Right lobe of liver (tissue), 6 donors: ENCODE data around the gene BACH2. TPM values are rescaled to one million over a fixed set of nuclear protein-coding genes. Genes with fewer than 3 reads are reported as not detected.

Experiments
- ATAC-seq, 4 donors: fragments of 200-7000 bp; cut with Tn5 transposase; one replicate each; pipeline ENCODE4 v1.9.1; 2020; ENCODE audit warnings: mild to moderate bottlenecking in 4 of 4, moderate library complexity in 4 of 4
- DNase-seq, 3 donors: peaks; one replicate each; pipeline ENCODE4 v3.0.0-alpha.2; 2020
- H3K27ac ChIP-seq, 3 donors: fragments of 200-600 bp; one replicate each; pipeline ENCODE4 v1.8.0; 2022
- H3K27me3 ChIP-seq, 2 donors: fragments of 200-600 bp; one replicate each; pipeline ENCODE4 v1.8.0; 2022
- H3K36me3 ChIP-seq, 4 donors: fragments of 200-600 bp; sonication (generic) in 1 of 4; one replicate each; pipeline versions ENCODE4 v1.5.1 to v1.8.0; 2017 to 2022; ENCODE audit warnings: control low read depth in 1 of 4
- H3K4me1 ChIP-seq, 4 donors: fragments of 200-600 bp; sonication (generic) in 1 of 4; one replicate each; pipeline versions ENCODE4 v1.5.1 to v1.8.0; 2017 to 2022; ENCODE audit warnings: control low read depth in 1 of 4
- H3K4me3 ChIP-seq, 3 donors: fragments of 200-600 bp; one replicate each; pipeline ENCODE4 v1.8.0; 2022
- H3K9me3 ChIP-seq, 4 donors: fragments of 200-600 bp; sonication (generic) in 1 of 4; one replicate each; pipeline versions ENCODE4 v1.5.1 to v1.8.0; 2017 to 2022; ENCODE audit warnings: control low read depth in 1 of 4
- POLR2A ChIP-seq: fragments of 450-650 bp; IDR thresholded peaks from one replicate; pipeline ENCODE4 v1.6.1; 2017; ENCODE audit warnings: antibody characterized with exemption, mild to moderate bottlenecking
- WGBS: methylation state at CpG from one replicate; pipeline ENCODE4 v1.1.6; 2018; ENCODE audit warnings: low coverage, low lambda C conversion rate; ENCODE audit not compliant: insufficient coverage; ENCODE audit errors: missing lambda C conversion rate; 5-methylcytosine and 5-hydroxymethylcytosine counted together
- intact Hi-C, 2 donors: fragments of 100-400 bp; cut with DNase I; formaldehyde crosslinking; loops; one replicate each; pipeline versions ENCODE4 v1.11.2 to v1.14.1; 2022
- total RNA-seq, 6 experiments: library from RNA; depleted of rRNA in 2 of 6; stranded (reverse); fragments of >200 nt in 2 of 6; fragmentation: NEBNext Ultra II Directional in 3 of 6; extraction: Animal tissue kit (Norgen Biotek cat#: 25700) in 3 of 6; gene quantifications; one replicate each; pipeline versions ENCODE4 v1.1.0 to v1.2.4, GENCODE V29; 2016 to 2023
- TF ChIP-seq, protein P1 (sequence below), 4 donors: fragments of 200-600 bp in 3 of 4; fragments of 450-650 bp in 1 of 4; IDR thresholded peaks; one replicate each; pipeline versions ENCODE4 v1.5.1 to v1.8.0; 2016 to 2022; ENCODE audit warnings: antibody characterized with exemption in 4 of 4, mild to moderate bottlenecking in 2 of 4
- donor health status: DM: no; HTN: yes; CAD: no.
- donor health status: DM: no; HTN: no; CAD: no.
- donor health status: DM: no; HTN: no; CAD: no.
- donor health status: DM: no; HTN: yes; CAD: no.
- donor health status: DM: no; HTN: yes; CAD: no.

Gene BACH2
- total RNA-seq, 6 experiments from 2014 or later: 2.6 to 12.6 (median 3.1) TPM

DNA sequence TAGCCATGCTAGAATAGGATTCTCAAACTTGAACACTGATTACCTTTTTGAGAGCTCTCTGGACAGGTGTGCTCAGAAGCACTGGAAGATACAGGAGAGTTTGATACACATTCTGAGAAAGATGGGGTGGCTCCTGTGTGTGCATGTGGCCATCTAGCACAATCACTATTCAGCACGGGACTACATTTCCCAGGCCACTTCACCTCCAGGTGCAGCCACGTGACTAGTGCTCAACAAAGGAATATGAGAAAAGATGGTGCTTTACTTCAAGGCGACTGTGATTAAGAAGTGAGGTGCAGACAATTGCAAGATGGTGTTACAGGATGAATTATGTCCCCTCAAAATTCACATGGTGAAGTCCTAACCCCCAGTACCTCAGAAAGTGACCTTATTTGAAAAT, 103.8 kb downstream of the BACH2 start:
- WGBS: 90% methylated on average over 3 of the region's 3 CpGs
- Histone ChIP-seq H3K27me3 (no peaks in the 10 kb centered on the region), H3K4me3 (no peak overlapping the region), H3K4me1 (peaks cover 0 to 9% (median 0%) of the 10 kb centered on the region in 4 donors), H3K9me3 (no peaks in the 10 kb centered on the region), H3K27ac (no peak overlapping the region), H3K36me3 (no peaks in the 10 kb centered on the region)
- DNase-seq: no peak
- intact Hi-C loops: no loop called here
- ATAC-seq: no peak
- TF ChIP-seq, protein P1, sequence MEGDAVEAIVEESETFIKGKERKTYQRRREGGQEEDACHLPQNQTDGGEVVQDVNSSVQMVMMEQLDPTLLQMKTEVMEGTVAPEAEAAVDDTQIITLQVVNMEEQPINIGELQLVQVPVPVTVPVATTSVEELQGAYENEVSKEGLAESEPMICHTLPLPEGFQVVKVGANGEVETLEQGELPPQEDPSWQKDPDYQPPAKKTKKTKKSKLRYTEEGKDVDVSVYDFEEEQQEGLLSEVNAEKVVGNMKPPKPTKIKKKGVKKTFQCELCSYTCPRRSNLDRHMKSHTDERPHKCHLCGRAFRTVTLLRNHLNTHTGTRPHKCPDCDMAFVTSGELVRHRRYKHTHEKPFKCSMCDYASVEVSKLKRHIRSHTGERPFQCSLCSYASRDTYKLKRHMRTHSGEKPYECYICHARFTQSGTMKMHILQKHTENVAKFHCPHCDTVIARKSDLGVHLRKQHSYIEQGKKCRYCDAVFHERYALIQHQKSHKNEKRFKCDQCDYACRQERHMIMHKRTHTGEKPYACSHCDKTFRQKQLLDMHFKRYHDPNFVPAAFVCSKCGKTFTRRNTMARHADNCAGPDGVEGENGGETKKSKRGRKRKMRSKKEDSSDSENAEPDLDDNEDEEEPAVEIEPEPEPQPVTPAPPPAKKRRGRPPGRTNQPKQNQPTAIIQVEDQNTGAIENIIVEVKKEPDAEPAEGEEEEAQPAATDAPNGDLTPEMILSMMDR (IDR thresholded peaks at IDR 0.05): no peak
- no peak for TF ChIP-seq POLR2A

DNA sequence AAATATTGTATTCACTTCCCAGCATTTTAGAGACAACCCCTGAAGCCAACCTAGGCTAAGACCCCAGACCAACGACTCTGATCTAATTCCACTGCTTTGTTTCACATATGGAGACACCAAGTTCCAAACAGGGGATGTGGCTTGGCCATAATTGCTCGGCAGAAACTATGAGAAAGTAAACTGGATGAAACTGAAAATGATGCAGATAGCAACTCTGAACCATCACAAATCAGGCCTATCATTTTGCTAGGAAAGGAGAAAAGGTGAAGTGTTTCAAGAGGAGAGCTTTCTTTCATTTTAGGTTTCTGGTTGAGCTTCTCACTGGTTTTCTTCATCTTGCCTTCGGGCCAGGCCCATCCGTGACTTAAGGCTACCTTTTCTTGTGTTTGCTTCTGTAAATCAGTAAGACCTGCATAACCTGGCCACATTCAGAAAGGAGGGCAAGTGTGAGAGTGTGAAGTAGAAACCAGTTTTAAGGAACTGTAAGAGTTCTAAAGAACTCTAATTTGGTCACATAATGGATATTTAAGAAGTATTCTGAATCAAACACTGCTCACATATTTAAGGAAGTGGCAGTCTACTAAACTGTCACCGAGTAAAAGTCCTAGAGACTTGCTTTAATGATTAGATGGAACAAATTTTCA, 105.8 kb downstream of the BACH2 start:
- TF ChIP-seq POLR2A: no peak
- TF ChIP-seq, protein P1 (IDR thresholded peaks at IDR 0.05): no peak
- no peak overlapping the region for H3K4me3 ChIP-seq
- WGBS: 55% methylated on average over 5 of the region's 5 CpGs
- no peak for DNase-seq
- intact Hi-C loops: no loop called here
- H3K4me1 ChIP-seq: peaks cover 0 to 18% (median 0%) of the 10 kb centered on the region in 4 donors
- no peak for ATAC-seq
- no peaks in the 10 kb centered on the region for H3K27me3 ChIP-seq
- H3K36me3 ChIP-seq: no peaks in the 10 kb centered on the region
- no peaks in the 10 kb centered on the region for H3K9me3 ChIP-seq
- no peak overlapping the region for H3K27ac ChIP-seq

DNA sequence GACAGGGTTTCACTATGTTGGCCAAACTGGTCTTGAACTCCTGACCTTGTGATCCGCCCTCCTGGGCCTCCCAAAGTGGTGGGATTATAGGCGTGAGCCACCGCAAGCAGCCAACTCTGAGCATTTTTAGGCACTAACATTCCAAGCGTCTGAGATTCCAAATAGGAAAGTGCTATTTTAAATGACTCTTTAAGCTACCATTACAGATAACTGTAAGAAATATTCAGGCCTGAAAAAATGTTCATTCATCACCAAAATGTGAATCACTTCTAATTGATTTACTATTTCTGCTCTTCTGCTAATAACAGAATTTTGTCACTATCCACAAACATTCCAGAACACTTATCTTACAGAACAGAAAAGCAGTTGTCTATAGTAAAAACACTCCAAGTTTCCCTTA, 106.5 kb downstream of the BACH2 start:
- no peak overlapping the region for H3K4me3 ChIP-seq
- H3K27ac ChIP-seq: no peak overlapping the region
- peaks cover 0 to 18% (median 0%) of the 10 kb centered on the region in 4 donors for H3K4me1 ChIP-seq
- TF ChIP-seq, protein P1 (IDR thresholded peaks at IDR 0.05): no peak
- no peak for TF ChIP-seq POLR2A
- H3K27me3 ChIP-seq: no peaks in the 10 kb centered on the region
- DNase-seq (no peak), ATAC-seq (no peak)
- whole genome bisulfite sequencing: 96% methylated on average over 4 of the region's 4 CpGs
- intact Hi-C loops: no loop called here
- no peaks in the 10 kb centered on the region for H3K36me3 ChIP-seq
- no peaks in the 10 kb centered on the region for H3K9me3 ChIP-seq

DNA sequence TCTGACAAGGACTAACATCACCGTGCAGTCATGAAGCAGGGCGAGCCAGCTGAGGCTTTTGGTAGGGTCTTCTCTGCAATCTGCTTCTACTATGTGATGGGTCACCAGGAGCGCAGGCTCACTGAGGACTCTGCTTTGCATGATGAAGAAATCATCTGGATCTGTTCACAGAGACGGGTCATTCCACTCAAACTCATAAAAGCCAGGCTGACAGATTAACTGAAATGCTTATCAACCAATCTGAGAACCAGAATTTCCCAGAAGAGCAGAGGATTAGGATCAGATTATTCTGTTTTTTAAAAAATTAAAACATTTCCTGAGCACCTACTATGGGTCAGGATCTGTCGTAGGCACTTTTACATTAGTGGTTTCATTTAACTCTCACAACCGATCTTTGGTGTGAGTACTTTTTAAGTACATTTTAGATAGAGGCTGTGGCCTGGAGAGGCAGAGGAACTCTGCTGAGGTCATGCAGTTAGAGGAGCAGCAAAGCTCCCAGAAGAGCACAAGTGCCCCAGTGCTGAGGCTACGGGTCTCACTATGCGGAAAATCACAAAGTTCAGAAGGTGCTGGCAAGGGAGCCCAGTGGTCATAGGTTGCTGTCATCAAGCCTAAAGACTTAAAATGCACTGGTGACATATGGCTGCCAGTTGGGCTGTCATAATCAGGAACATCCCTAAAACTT, 109.1 kb downstream of the BACH2 start:
- TF ChIP-seq, protein P1 (IDR thresholded peaks at IDR 0.05): no peak
- TF ChIP-seq POLR2A: no peak
- Histone ChIP-seq H3K4me3 (no peak overlapping the region), H3K4me1 (peaks cover 0 to 38% (median 4%) of the 10 kb centered on the region in 4 donors), H3K9me3 (no peaks in the 10 kb centered on the region), H3K36me3 (no peaks in the 10 kb centered on the region), H3K27me3 (no peaks in the 10 kb centered on the region), H3K27ac (peak overlapping the region; percentile 28 to 88 (median 58))
- intact Hi-C loops: no loop called here
- WGBS: 29% methylated on average over 8 of the region's 8 CpGs
- DNase-seq (peak in 2 of 3 donors; percentile 29 to 55), ATAC-seq (peak; percentile 70 to 83 (median 80))
